Thoracic aorta (tissue), 2 donors: Measurements from ENCODE around the gene PAH. TPM values are rescaled to one million over a fixed set of nuclear protein-coding genes. Genes with fewer than 3 reads are reported as not detected.

ENCODE experiments used
- ATAC-seq: fragments of 150-250 bp; one replicate; pipeline ENCODE4 v1.8.0; 2017; ENCODE audit warnings: low read depth; ENCODE audit not compliant: insufficient number of reproducible peaks, low FRiP score
- DNase-seq: peaks from one replicate; pipeline ENCODE4 v3.0.0-alpha.2; 2020; ENCODE audit warnings: low spot score
- H3K27ac ChIP-seq, 2 donors: fragments of 200-600 bp; sonication (generic); 1 replicate in 1 of 2; 2 replicates in 1 of 2; pipeline ENCODE4 v1.5.1; 2016; ENCODE audit warnings: mild to moderate bottlenecking in 2 of 2, moderate library complexity in 2 of 2
- H3K27me3 ChIP-seq: fragments of 200-600 bp; sonication (generic); replicated peaks from 2 replicates; pipeline ENCODE4 v1.6.0; 2016; ENCODE audit warnings: mild to moderate bottlenecking; ENCODE audit not compliant: insufficient read depth
- H3K36me3 ChIP-seq: fragments of 200-600 bp; sonication (generic); one replicate; pipeline ENCODE4 v1.5.1; 2016
- H3K4me1 ChIP-seq, 2 donors: fragments of 200-600 bp; sonication (generic); 1 replicate in 1 of 2; 2 replicates in 1 of 2; pipeline versions ENCODE4 v1.5.1 to v1.6.0; 2016; ENCODE audit warnings: low read depth in 2 of 2, mild to moderate bottlenecking in 1 of 2; ENCODE audit not compliant: control insufficient read depth in 1 of 2
- H3K4me3 ChIP-seq: fragments of 200-600 bp; sonication (generic); 2 replicates; pipeline ENCODE4 v1.5.1; 2016; ENCODE audit warnings: mild to moderate bottlenecking
- H3K9me3 ChIP-seq: fragments of 200-600 bp; sonication (generic); 2 replicates; pipeline ENCODE4 v1.5.1; 2016
- CTCF ChIP-seq: fragments of 200-600 bp; sonication (generic); IDR thresholded peaks from one replicate; pipeline ENCODE4 v1.5.1; 2019; ENCODE audit warnings: antibody characterized with exemption
- total RNA-seq, 2 donors: library from RNA; depleted of rRNA; stranded (reverse); fragments of >200 nt; gene quantifications; one replicate each; pipeline versions ENCODE4 v1.1.0 to v1.2.3, GENCODE V29; 2016

The PAH gene
- total RNA-seq, 2 donors from 2014 or later = not detected

- no peak for TF ChIP-seq CTCF
- DNase-seq = no peak
- Histone ChIP-seq H3K4me3 (no peak overlapping the region), H3K27me3 (no peaks in the 10 kb centered on the region), H3K4me1 (peaks cover 1 to 2% of the 10 kb centered on the region in 2 donors), H3K27ac (no peak overlapping the region), H3K36me3 (no peaks in the 10 kb centered on the region), H3K9me3 (no peaks in the 10 kb centered on the region)
- ATAC-seq = no peak
Observed at GRCh38 chr12:102963796-102964195, 46.8 kb upstream of the PAH start.

DNA sequence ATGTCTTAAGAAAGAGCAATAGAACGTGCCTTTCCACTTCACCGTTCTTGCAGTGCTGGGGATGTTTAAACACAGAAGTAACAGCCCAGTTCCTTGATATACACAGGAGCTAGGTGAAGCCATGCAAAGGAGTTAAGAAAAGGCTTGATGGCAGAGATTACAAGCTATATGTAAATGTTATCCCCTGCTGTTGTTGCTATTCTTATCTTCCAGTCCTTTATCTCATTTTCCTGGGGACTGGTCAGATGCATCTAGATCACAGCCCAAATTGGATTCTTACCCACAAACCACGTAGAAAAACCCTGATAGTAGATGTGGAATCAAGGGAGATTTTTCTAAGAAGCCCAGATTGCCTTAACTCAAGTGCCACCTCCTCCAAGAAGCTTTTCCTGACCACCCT lies 45.9 kb upstream of the PAH start:
- DNase-seq = no peak
- ATAC-seq = no peak
- Histone ChIP-seq H3K4me1 (peaks cover 5 to 10% of the 10 kb centered on the region in 2 donors), H3K27me3 (no peaks in the 10 kb centered on the region), H3K4me3 (no peak overlapping the region), H3K36me3 (no peaks in the 10 kb centered on the region), H3K27ac (no peak overlapping the region), H3K9me3 (no peaks in the 10 kb centered on the region)
- no peak for TF ChIP-seq CTCF

- no peak overlapping the region for H3K4me3 ChIP-seq
- peaks cover 5 to 14% of the 10 kb centered on the region in 2 donors for H3K4me1 ChIP-seq
- H3K9me3 ChIP-seq = no peaks in the 10 kb centered on the region
- no peak for TF ChIP-seq CTCF
- ATAC-seq = no peak
- no peak overlapping the region for H3K27ac ChIP-seq
- no peaks in the 10 kb centered on the region for H3K36me3 ChIP-seq
- H3K27me3 ChIP-seq = no peaks in the 10 kb centered on the region
- DNase-seq = no peak
Observed at GRCh38 chr12:102962532-102962931, 45.5 kb upstream of the PAH start.

DNA sequence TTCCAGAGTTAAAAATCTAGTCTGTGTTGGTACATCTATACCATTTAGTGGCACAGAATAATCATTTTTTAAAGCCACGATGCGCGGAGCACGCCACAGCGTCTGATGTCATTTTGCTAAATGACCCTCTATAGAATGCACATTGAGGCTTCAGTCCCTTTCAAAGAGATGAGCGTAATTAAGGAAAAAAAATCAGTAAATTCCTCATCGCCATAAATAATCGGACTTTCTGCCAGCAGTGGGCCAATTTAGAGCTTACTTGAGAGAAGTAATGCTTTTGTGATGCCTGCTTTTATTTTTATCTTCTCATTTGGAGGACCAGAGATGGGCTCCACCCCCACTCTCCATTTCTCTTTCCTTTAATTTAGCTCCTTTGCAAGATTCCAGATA lies 44.4 kb upstream of the PAH start:
- ATAC-seq (no peak), DNase-seq (no peak)
- Histone ChIP-seq H3K36me3 (no peaks in the 10 kb centered on the region), H3K27me3 (no peaks in the 10 kb centered on the region), H3K4me1 (peaks cover 5 to 17% of the 10 kb centered on the region in 2 donors), H3K9me3 (no peaks in the 10 kb centered on the region), H3K27ac (no peak overlapping the region), H3K4me3 (no peak overlapping the region)
- no peak for TF ChIP-seq CTCF

GRCh38 chr12:102960766-102961465 lies 43.9 kb upstream of the PAH start:
- TF ChIP-seq CTCF = no peak
- no peak for ATAC-seq
- H3K27ac ChIP-seq = no peak overlapping the region
- no peaks in the 10 kb centered on the region for H3K27me3 ChIP-seq
- H3K4me3 ChIP-seq = no peak overlapping the region
- no peaks in the 10 kb centered on the region for H3K9me3 ChIP-seq
- H3K36me3 ChIP-seq = no peaks in the 10 kb centered on the region
- peaks cover 5 to 20% of the 10 kb centered on the region in 2 donors for H3K4me1 ChIP-seq
- DNase-seq = no peak
